ENCODE results near the gene PHF19. TPM values are rescaled to one million over a fixed set of nuclear protein-coding genes. Genes with fewer than 3 reads are reported as not detected.
A peak's percentile ranks its signal among the peaks of the same experiment; 100 is the strongest.

PHF19 gene
- total and polyA plus RNA-seq, 2 of the 8 experiments (the other 6 are each of a cell fraction or from before 2014, with no cell fraction given), result 28.2 to 31.8 TPM

- no peak overlapping the region for H3K18ac ChIP-seq (ENCODE audit: extremely low read depth, low read length)
- ChIA-PET CTCF (ENCODE audit: partially characterized antibody) (interaction anchor here (0.7 kb wide), 1 partner anchor 1586 kb away, joined by 3 read pairs; no protein-coding TSS in a partner anchor), POLR2A (ENCODE audit: partially characterized antibody) (interaction anchor here (0.8 to 1.2 kb wide), 2 partner anchors 9 kb away, joined by 3 read pairs; no protein-coding TSS in a partner anchor)
- no peak overlapping the region for H3K9ac ChIP-seq (replicated peaks in 1 of 4; ENCODE audit: extremely low read depth in 1 of 4, low read depth in 3 of 4, low read length in 3 of 4)
- no peak overlapping the region for H2AFZ ChIP-seq (ENCODE audit: low read length)
- peak overlapping the region; percentile 7 for H3K56ac ChIP-seq (replicated peaks; ENCODE audit: insufficient read length, low read depth, low read length)
- no peak overlapping the region for H2BK120ac ChIP-seq (replicated peaks; ENCODE audit: low read depth, low read length)
- peaks cover 3 to 64% of the 10 kb centered on the region in 2 experiments; a peak in 3 of 4 replicates for H3K79me2 ChIP-seq (ENCODE audit: control insufficient read depth in 1 of 2, insufficient read depth in 2 of 2, low read length in 2 of 2)
- H4K91ac ChIP-seq (replicated peaks; ENCODE audit: insufficient read length, low read length), result no peak overlapping the region
- H2AK5ac ChIP-seq (ENCODE audit: low read depth, low read length), result no peak overlapping the region
- H4K8ac ChIP-seq (ENCODE audit: extremely low read depth, insufficient read depth, low read length), result no peak overlapping the region
- no peaks in the 10 kb centered on the region; a peak in 2 of 8 replicates for H3K36me3 ChIP-seq (ENCODE audit: control insufficient read depth in 2 of 4, insufficient read depth in 4 of 4, low read length in 3 of 4)
- H3K79me1 ChIP-seq (ENCODE audit: low read depth, low read length), result peaks cover 8% of the 10 kb centered on the region; the same call in 1 of the 2 replicates
- no peak overlapping the region for H3K4ac ChIP-seq (replicated peaks; ENCODE audit: insufficient read length, low read depth, low read length)
- H4K20me1 ChIP-seq (replicated peaks in 1 of 2; ENCODE audit: control insufficient read depth in 1 of 2, insufficient read depth in 2 of 2, low read length in 2 of 2), result peaks cover 0 to 2% of the 10 kb centered on the region in 2 experiments
- H3K27me3 ChIP-seq (replicated peaks in 1 of 4; ENCODE audit: control insufficient read depth in 3 of 4, extremely low read depth in 1 of 4, insufficient read depth in 3 of 4, low read length in 3 of 4), result no peaks in the 10 kb centered on the region
- no peak overlapping the region for H2BK12ac ChIP-seq (ENCODE audit: low read depth, low read length)
- H3K14ac ChIP-seq (ENCODE audit: insufficient read length), result no peak overlapping the region
- peaks cover 5% of the 10 kb centered on the region for H3K23me2 ChIP-seq (ENCODE audit: low read depth, low read length)
- FAIRE-seq (no peak), DNase-seq (ENCODE audit: low read depth in 1 of 2, low spot score in 2 of 2) (no peak)
- 75% methylated on average over 2 of the region's 2 CpGs; no CpG with 5 or more reads in 1 of the 2 experiments for WGBS, 2 experiments (ENCODE audit: extremely low coverage in 1 of 2, insufficient coverage in 1 of 2, insufficient read length in 1 of 2, insufficient replicate concordance in 2 of 2, low coverage in 1 of 2, low lambda C conversion rate in 2 of 2, missing lambda C conversion rate in 1 of 2)
- H3K9me3 ChIP-seq (ENCODE audit: insufficient read depth in 2 of 2, low read depth in 1 of 2, low read length in 1 of 2), result no peaks in the 10 kb centered on the region
- H4K5ac ChIP-seq (ENCODE audit: insufficient read length, low read depth, low read length), result no peak overlapping the region
- no peak overlapping the region for H3K23ac ChIP-seq (ENCODE audit: insufficient read length)
- no peak overlapping the region for H3K4me3 ChIP-seq (ENCODE audit: extremely low read depth in 1 of 4, insufficient read depth in 2 of 4, low read depth in 3 of 4, low read length in 4 of 4)
- no peak overlapping the region for H3K27ac ChIP-seq (ENCODE audit: low read depth, low read length)
- H3K4me1 ChIP-seq (replicated peaks in 1 of 4; ENCODE audit: control insufficient read depth in 3 of 4, insufficient read depth in 4 of 4, low read length in 3 of 4), result peaks cover 0 to 8% (median 4%) of the 10 kb centered on the region in 4 experiments; a peak in 4 of 7 replicates
- H2BK15ac ChIP-seq (ENCODE audit: low read length), result no peak overlapping the region
- no peak overlapping the region for H2BK20ac ChIP-seq (ENCODE audit: low read length)
- no peak overlapping the region for H2BK5ac ChIP-seq (ENCODE audit: low read depth, low read length)
- H3K4me2 ChIP-seq (ENCODE audit: insufficient read depth in 1 of 2, low read depth in 2 of 2, low read length in 2 of 2), result no peak overlapping the region
- TF ChIP-seq TAF1 (IDR thresholded peaks at IDR 0.05; ENCODE audit: low read depth, low read length) (no peak), JUND (IDR thresholded peaks at IDR 0.05; ENCODE audit: low read length) (no peak), ASH2L (IDR thresholded peaks at IDR 0.05; ENCODE audit: low read length) (no peak), RBBP5 (IDR thresholded peaks at IDR 0.05; ENCODE audit: borderline replicate concordance, low read depth, low read length) (no peak), CBX5 (IDR thresholded peaks at IDR 0.05; ENCODE audit: low read depth, low read length) (no peak), POLR2A (IDR thresholded peaks at IDR 0.05; ENCODE audit: control extremely low read depth in 1 of 2, low read depth in 2 of 2, low read length in 2 of 2) (no peak), CTCF (IDR thresholded peaks at IDR 0.05; ENCODE audit: control extremely low read depth in 1 of 3, insufficient read depth in 1 of 3, low read depth in 1 of 3, low read length in 3 of 3) (no peak), HDAC2 (IDR thresholded peaks at IDR 0.05; ENCODE audit: borderline replicate concordance in 1 of 2, low read depth in 2 of 2, low read length in 2 of 2) (no peak), TBP (IDR thresholded peaks at IDR 0.05; ENCODE audit: low read depth, low read length) (no peak), EGR1 (IDR thresholded peaks at IDR 0.05; ENCODE audit: borderline replicate concordance, low read depth, low read length) (no peak)
These were observed 37.8 kb downstream of the PHF19 start for GRCh38 chr9:120839146-120839545.
